Stimulated activated CD4-positive, alpha-beta T cell treated with anti-CD3 and anti-CD28 coated beads, Interleukin-12 subunit alpha, Interleukin-12 subunit beta, amount 100 ng/mL, for 48 hours (primary cell): Measurements from ENCODE around the gene EXOG.
"Not testable (repeated sequence)": the region's sequence is repeated elsewhere in the genome, so short reads cannot be mapped to it uniquely, and the experiment has no call there.

Experiments used
- DNase-seq, 3 donors: peaks; one replicate each; pipeline ENCODE4 v3.0.0-alpha.2; 2020; ENCODE audit warnings: low read depth in 2 of 3, low spot score in 1 of 3

EXOG gene

DNA sequence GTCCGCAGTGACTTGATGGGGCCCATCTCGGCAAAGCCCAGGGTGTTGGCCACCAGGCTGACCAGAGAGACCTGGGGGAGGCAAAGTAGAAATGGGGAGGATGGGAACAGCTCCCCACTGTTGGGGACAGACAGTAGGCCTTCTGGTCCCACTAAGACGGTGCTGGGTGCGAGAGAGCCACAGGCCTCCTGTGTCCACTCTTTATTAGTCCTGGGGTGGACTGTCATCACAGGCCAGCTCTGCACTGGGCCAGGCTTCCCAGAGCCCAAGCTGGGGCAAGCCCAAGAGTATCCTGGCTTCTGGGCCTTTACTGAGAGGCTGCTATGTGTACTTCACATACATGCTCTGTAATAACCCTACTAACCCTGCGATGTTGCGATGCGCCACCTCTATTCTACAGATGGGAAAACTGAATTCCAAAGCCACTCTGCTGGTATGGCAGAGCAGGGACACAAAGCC, 66.4 kb downstream of the EXOG start:
- DNase-seq: no peak

GRCh38 chr3:38563070-38563885, 67.1 kb downstream of the EXOG start:
- no peak for DNase-seq

DNA sequence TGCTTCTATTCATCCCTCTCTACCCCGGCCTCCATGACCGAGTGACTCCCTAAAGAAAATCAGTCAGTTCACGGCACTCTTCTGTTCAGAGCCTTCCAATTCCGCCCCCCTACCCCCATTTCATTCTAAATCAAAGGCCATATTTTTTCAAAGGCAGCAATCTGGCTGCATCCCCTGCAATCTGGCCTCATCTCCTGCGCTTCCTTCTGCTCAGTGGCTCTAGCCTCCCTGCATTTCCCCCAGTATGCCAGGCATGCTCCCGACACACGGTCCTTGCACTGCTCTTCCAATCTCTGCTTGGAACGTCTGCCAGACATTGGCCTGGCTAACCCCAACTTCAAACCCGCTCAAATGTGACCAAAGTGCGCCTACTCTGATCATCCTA, 67.7 kb downstream of the EXOG start:
- no peak for DNase-seq

GRCh38 chr3:38564631-38565338, 68.6 kb downstream of the EXOG start:
- DNase-seq: no peak

GRCh38 chr3:38565339-38566214, 69.4 kb downstream of the EXOG start:
- no peak for DNase-seq

DNA sequence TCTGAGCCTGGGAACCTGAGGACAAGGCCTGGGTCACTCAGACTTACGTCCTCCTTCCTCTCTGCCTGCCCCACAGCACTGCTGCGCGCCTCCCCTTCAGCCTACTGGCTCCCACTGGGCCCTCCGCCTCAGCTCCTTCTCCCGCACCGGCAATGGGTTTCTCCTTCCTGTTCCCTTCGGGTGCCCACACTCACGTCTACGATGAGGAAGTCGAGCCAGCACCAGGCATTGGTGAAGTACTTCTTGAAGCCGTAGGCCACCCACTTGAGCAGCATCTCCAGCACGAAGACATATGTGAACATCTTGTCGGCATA, 70.0 kb downstream of the EXOG start:
- DNase-seq: no peak

- not testable (repeated sequence) for DNase-seq
Observed at GRCh38 chr3:38566794-38567193, 70.7 kb downstream of the EXOG start.

- DNase-seq: no peak
Observed at GRCh38 chr3:38567498-38567897, 71.4 kb downstream of the EXOG start.

DNA sequence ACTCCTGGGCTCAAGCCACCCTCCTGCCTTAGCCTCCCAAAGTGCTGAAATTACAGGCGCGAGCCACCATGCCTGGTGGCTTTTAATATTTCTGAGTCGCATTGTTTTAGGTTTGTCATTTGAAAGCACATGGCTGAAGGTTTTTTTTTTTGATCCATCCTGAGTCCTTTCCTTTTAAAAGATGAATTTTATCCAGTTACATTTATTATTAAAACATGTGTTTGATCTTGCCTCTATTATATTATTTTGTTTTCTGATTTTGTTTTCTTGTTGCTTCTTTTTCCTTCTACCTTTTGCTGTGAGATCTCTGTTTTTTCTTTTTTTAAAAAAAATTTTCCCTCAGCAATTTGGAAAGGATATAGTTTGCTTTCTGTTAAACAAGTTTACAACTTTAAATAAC, 77.0 kb downstream of the EXOG start:
- DNase-seq: no peak

DNA sequence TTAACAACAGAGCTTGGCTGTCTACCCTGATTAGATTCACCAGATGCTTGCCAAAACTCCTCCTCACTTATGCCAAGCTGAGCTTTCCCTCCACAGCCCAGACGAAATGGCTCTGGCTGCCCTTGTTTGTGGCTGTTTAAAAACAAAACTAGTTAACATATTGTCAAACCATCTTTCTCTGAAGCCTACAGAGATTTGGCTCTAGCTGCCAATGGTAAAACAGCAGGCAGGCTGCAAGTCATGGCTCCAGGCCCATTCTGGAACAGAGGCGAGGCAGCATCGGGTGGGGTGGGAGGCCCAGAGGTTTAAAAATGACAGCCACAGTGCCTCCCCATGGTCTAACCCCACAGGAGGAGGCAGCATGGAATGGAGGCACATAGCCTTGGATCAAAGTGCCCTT, 77.4 kb downstream of the EXOG start:
- no peak for DNase-seq

DNA sequence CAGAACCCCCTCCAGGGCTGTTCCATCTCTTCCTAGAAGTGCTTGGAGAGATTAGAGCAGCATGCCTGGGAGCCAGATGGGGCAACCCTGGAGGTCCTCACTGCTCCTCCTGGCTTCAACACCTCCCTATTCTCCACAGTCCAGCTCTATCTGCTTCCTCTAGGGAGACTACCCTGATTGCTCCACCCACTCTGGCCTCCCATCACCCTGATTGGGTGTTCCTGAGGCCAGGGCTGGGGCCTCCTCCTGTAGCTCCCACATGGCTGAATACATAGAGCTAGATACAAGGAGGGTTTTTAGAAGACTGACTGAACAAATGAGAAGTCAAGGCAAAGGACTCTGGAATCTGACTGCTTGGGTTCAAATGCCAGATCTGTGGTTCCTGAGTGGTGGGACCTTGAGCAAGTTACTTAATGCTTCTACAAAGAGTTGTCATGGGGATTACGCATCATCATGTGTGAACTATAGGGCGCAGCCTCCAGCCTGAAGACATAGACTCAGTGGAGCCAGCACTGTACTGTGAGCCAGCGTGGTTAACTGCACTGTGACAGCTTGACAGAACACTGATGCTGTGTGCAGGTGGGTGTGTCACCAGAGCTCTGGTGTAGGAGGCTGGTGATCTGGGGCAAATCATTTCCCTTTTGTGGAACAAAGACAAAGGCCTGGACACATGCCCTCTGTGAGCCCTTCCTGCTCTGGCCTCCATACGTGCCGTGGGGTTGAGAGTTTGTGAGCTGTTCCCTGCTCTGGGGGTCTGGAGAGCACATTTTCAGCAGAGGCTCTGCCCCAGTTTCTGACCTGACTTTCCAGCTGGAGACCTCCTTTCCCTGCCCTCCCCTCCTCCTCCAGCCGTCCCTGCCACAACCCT, 78.5 kb downstream of the EXOG start:
- DNase-seq: no peak

DNA sequence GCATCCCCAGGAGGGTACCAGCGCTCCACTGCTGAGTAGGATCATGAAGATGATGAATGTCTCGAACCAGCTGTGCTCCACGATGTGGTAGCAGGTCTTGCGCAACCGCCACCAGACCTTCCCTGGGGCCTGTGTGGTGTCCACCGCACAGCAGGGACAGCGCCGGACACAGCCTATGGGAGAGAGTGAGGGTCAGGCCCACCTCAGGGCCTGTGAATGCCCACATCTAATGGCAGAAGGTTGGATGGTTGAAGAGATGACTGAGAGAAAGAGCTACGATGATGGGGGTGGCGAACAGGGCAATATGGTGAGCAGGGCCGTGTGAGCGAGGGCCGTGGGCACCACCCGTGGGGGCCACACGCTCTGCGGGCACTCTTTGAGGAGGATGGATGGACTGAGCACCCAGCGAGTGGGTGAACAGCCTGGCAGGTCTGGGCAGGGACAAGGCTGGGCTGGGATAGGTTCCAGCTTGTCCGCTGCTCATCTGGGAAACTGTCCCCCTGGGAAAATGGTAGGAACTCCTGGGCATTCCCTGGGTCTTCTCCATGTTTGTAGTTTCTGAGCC, 79.2 kb downstream of the EXOG start:
- DNase-seq: no peak
